ENCODE measurements around the gene TRAPPC5.

TRAPPC5 gene

DNA sequence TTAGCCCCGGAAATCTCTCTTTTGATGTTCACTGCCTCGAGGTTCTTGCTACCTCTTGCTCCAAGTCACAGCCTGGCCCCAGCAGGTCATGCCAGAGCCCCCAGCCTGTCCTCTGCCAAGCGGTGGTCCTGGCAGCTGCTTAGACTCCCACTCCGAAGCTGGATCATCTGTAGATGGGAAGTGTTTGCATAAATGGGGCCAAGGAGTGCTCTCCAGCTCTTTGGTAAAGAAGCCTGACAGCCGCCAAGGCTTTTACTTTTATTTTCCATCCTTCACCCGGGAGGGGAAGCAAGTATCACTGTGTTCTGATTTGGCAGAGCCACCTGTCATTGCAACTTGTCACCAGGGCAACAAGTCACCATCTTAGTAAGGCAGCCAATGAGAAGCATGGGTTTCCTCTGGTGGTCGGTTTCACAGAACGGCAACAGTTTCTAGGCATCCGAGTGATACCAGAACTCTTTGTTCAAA lies 22.4 kb upstream of the TRAPPC5 start:
- Histone ChIP-seq H3K36me3 (ENCODE audit: control insufficient read depth in 5 of 5, insufficient read depth in 5 of 5, low read length in 5 of 5) (no peaks in the 10 kb centered on the region), H3K27ac (ENCODE audit: low read depth, low read length) (no peak overlapping the region), H3K27me3 (ENCODE audit: control insufficient read depth in 5 of 5, insufficient read depth in 4 of 5, low read length in 5 of 5) (peaks cover 0 to 4% (median 0%) of the 10 kb centered on the region in 5 donors), H3K4me1 (ENCODE audit: control insufficient read depth in 5 of 5, insufficient read depth in 5 of 5, low read length in 5 of 5) (peaks cover 0 to 5% (median 0%) of the 10 kb centered on the region in 5 donors), H3K9ac (ENCODE audit: low read length in 5 of 5) (no peak overlapping the region), H3K4me3 (ENCODE audit: low read depth in 1 of 5, low read length in 5 of 5) (no peak overlapping the region), H3K9me3 (ENCODE audit: control insufficient read depth in 5 of 5, low read length in 5 of 5) (no peaks in the 10 kb centered on the region)

DNA sequence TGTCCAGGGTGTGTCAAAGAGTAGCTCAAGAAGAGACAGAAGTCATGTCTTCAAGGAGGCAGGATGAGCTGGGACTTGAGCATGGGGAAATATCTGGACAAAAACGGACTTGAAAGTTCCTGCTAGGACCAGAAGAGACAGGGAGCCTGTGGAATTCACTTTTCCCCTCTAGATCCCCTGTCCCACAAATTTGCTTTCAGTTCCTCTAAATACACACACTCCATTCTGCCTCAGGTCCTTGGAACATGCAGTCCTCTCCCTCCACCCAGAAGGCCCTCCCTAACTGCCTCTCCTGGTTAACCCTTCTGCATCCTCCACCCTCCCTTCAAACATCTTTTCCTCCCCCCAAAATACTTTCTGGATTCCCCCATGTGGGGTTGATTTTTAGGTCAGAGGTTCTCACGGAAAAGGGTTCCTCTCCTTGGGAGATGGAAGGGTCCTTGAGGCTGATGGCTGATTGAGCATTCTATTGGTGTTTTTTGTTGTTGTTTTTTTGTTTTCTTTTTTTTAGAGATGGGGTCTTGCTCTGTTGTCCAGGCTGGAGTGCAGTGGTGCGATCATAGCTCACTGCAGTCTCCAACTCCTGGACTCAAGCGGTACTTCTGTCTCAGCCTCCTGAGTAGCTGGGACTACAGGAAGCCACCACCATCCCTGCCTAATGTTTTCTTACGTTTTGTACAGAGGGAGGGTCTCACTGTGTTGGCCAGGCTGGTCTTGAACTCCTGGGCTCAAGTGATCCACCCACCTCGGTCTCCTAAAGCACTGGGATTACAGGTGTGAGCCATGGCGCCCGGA lies 18.7 kb upstream of the TRAPPC5 start:
- H3K9me3 ChIP-seq (ENCODE audit: control insufficient read depth in 5 of 5, low read length in 5 of 5), result no peaks in the 10 kb centered on the region
- no peak overlapping the region for H3K9ac ChIP-seq (ENCODE audit: low read length in 5 of 5)
- peaks cover 0 to 7% (median 0%) of the 10 kb centered on the region in 5 donors for H3K27me3 ChIP-seq (ENCODE audit: control insufficient read depth in 5 of 5, insufficient read depth in 4 of 5, low read length in 5 of 5)
- H3K27ac ChIP-seq (ENCODE audit: low read depth, low read length), result no peak overlapping the region
- peaks cover 0 to 5% (median 0%) of the 10 kb centered on the region in 5 donors for H3K4me1 ChIP-seq (ENCODE audit: control insufficient read depth in 5 of 5, insufficient read depth in 5 of 5, low read length in 5 of 5)
- no peak overlapping the region for H3K4me3 ChIP-seq (ENCODE audit: low read depth in 1 of 5, low read length in 5 of 5)
- no peaks in the 10 kb centered on the region for H3K36me3 ChIP-seq (ENCODE audit: control insufficient read depth in 5 of 5, insufficient read depth in 5 of 5, low read length in 5 of 5)

DNA sequence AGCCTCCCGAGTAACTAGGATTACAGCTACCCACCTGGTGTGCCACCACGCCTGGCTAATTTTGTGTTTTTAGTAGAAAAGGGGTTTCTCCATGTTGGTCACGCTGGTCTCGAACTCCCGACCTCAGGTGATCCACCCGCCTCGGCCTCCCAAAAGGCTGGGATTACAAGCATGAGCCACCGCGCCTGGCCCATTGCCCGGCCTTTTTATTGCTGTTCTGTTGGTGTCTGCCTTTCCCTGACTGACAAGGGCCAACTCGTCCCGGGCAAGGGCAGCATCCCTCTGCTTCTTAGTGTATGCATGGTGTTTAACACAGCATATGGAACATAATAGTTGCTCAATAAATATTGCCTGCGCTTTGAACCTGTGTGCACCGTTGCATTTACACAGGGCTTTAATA lies 18.0 kb upstream of the TRAPPC5 start:
- no peaks in the 10 kb centered on the region for H3K9me3 ChIP-seq (ENCODE audit: control insufficient read depth in 5 of 5, low read length in 5 of 5)

GRCh38 chr19:7663706-7664105 lies 16.9 kb upstream of the TRAPPC5 start:
- no peaks in the 10 kb centered on the region for H3K9me3 ChIP-seq (ENCODE audit: control insufficient read depth in 5 of 5, low read length in 5 of 5)
- H3K36me3 ChIP-seq (ENCODE audit: control insufficient read depth in 5 of 5, insufficient read depth in 5 of 5, low read length in 5 of 5), result no peaks in the 10 kb centered on the region
- peaks cover 0 to 7% (median 0%) of the 10 kb centered on the region in 5 donors for H3K27me3 ChIP-seq (ENCODE audit: control insufficient read depth in 5 of 5, insufficient read depth in 4 of 5, low read length in 5 of 5)
- H3K27ac ChIP-seq (ENCODE audit: low read depth, low read length), result no peak overlapping the region
- H3K4me3 ChIP-seq (ENCODE audit: low read depth in 1 of 5, low read length in 5 of 5), result no peak overlapping the region
- H3K4me1 ChIP-seq (ENCODE audit: control insufficient read depth in 5 of 5, insufficient read depth in 5 of 5, low read length in 5 of 5), result no peaks in the 10 kb centered on the region
- no peak overlapping the region for H3K9ac ChIP-seq (ENCODE audit: low read length in 5 of 5)

More for the DNA sequence above, 18.0 kb upstream of the TRAPPC5 start:
- Histone ChIP-seq H3K36me3 (ENCODE audit: control insufficient read depth in 5 of 5, insufficient read depth in 5 of 5, low read length in 5 of 5) (no peaks in the 10 kb centered on the region), H3K9ac (ENCODE audit: low read length in 5 of 5) (no peak overlapping the region), H3K4me3 (ENCODE audit: low read depth in 1 of 5, low read length in 5 of 5) (no peak overlapping the region), H3K27ac (ENCODE audit: low read depth, low read length) (no peak overlapping the region), H3K27me3 (ENCODE audit: control insufficient read depth in 5 of 5, insufficient read depth in 4 of 5, low read length in 5 of 5) (peaks cover 0 to 7% (median 0%) of the 10 kb centered on the region in 5 donors), H3K4me1 (ENCODE audit: control insufficient read depth in 5 of 5, insufficient read depth in 5 of 5, low read length in 5 of 5) (peaks cover 0 to 5% (median 0%) of the 10 kb centered on the region in 5 donors)

DNA sequence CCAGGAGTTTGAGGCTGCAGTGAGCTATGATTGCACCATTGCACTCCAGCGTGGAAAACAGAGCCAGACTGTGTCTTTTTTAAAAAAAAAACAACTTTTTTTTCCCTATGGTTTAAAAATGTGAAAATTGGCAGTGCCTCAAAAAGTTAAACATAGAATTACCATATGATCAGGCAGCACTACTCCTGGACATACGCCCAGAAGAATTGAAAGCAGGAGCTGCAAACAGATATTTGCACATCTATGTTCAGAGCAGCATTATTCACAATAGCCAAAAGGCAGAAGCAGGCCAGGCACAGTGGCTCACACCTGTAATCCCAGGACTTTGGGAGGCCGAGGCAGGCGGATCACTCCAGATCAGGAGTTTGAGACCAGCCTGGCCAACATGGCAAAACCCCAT lies 15.6 kb upstream of the TRAPPC5 start:
- Histone ChIP-seq H3K27ac (ENCODE audit: low read depth, low read length) (no peak overlapping the region), H3K36me3 (ENCODE audit: control insufficient read depth in 5 of 5, insufficient read depth in 5 of 5, low read length in 5 of 5) (no peaks in the 10 kb centered on the region)

GRCh38 chr19:7668842-7669241 lies 11.8 kb upstream of the TRAPPC5 start, which contains the start of gene RETN:
RETN (plus strand) TSS chr19:7669049; CDS start chr19:7669327, 278 bp downstream.
- no peak within 1 kb of the TSS for H3K9ac ChIP-seq (ENCODE audit: low read length in 5 of 5)
- peaks cover 4 to 27% (median 20%) of the 10 kb centered on the region in 5 donors for H3K27me3 ChIP-seq (ENCODE audit: control insufficient read depth in 5 of 5, insufficient read depth in 4 of 5, low read length in 5 of 5)
- peaks cover 0 to 3% (median 0%) of the 10 kb centered on the region in 5 donors for H3K4me1 ChIP-seq (ENCODE audit: control insufficient read depth in 5 of 5, insufficient read depth in 5 of 5, low read length in 5 of 5)
- H3K36me3 ChIP-seq (ENCODE audit: control insufficient read depth in 5 of 5, insufficient read depth in 5 of 5, low read length in 5 of 5), result no peaks in the 10 kb centered on the region
- peaks cover 0 to 5% (median 2%) of the 10 kb centered on the region in 5 donors for H3K9me3 ChIP-seq (ENCODE audit: control insufficient read depth in 5 of 5, low read length in 5 of 5)
- no peak within 1 kb of the TSS for H3K4me3 ChIP-seq (ENCODE audit: low read depth in 1 of 5, low read length in 5 of 5)
- no peak within 1 kb of the TSS for H3K27ac ChIP-seq (ENCODE audit: low read depth, low read length)

More for the DNA sequence above, 15.6 kb upstream of the TRAPPC5 start:
- peaks cover 0 to under 1% (median 0%) of the 10 kb centered on the region in 5 donors for H3K4me1 ChIP-seq (ENCODE audit: control insufficient read depth in 5 of 5, insufficient read depth in 5 of 5, low read length in 5 of 5)
- no peaks in the 10 kb centered on the region for H3K9me3 ChIP-seq (ENCODE audit: control insufficient read depth in 5 of 5, low read length in 5 of 5)
- no peak overlapping the region for H3K9ac ChIP-seq (ENCODE audit: low read length in 5 of 5)
- no peak overlapping the region for H3K4me3 ChIP-seq (ENCODE audit: low read depth in 1 of 5, low read length in 5 of 5)
- H3K27me3 ChIP-seq (ENCODE audit: control insufficient read depth in 5 of 5, insufficient read depth in 4 of 5, low read length in 5 of 5), result peaks cover 0 to 16% (median 6%) of the 10 kb centered on the region in 5 donors

- no peak overlapping the region for H3K4me3 ChIP-seq (ENCODE audit: low read depth in 1 of 5, low read length in 5 of 5)
- no peak overlapping the region for H3K9ac ChIP-seq (ENCODE audit: low read length in 5 of 5)
- H3K27ac ChIP-seq (ENCODE audit: low read depth, low read length), result no peak overlapping the region
- H3K27me3 ChIP-seq (ENCODE audit: control insufficient read depth in 5 of 5, insufficient read depth in 4 of 5, low read length in 5 of 5), result peaks cover 4 to 23% (median 20%) of the 10 kb centered on the region in 5 donors
- no peaks in the 10 kb centered on the region for H3K36me3 ChIP-seq (ENCODE audit: control insufficient read depth in 5 of 5, insufficient read depth in 5 of 5, low read length in 5 of 5)
- H3K9me3 ChIP-seq (ENCODE audit: control insufficient read depth in 5 of 5, low read length in 5 of 5), result peaks cover 0 to 7% (median 5%) of the 10 kb centered on the region in 5 donors
- peaks cover 0 to 5% (median 0%) of the 10 kb centered on the region in 5 donors for H3K4me1 ChIP-seq (ENCODE audit: control insufficient read depth in 5 of 5, insufficient read depth in 5 of 5, low read length in 5 of 5)
Measured at GRCh38 chr19:7669641-7670040, 11.0 kb upstream of the TRAPPC5 start.

- Histone ChIP-seq H3K4me3 (ENCODE audit: low read depth in 1 of 5, low read length in 5 of 5) (peak overlapping the region in 1 of 5 donors; percentile 32), H3K9ac (ENCODE audit: low read length in 5 of 5) (no peak overlapping the region), H3K27me3 (ENCODE audit: control insufficient read depth in 5 of 5, insufficient read depth in 4 of 5, low read length in 5 of 5) (peaks cover 4 to 23% (median 20%) of the 10 kb centered on the region in 5 donors)
Measured at GRCh38 chr19:7670150-7670783, 10.4 kb upstream of the TRAPPC5 start.

DNA sequence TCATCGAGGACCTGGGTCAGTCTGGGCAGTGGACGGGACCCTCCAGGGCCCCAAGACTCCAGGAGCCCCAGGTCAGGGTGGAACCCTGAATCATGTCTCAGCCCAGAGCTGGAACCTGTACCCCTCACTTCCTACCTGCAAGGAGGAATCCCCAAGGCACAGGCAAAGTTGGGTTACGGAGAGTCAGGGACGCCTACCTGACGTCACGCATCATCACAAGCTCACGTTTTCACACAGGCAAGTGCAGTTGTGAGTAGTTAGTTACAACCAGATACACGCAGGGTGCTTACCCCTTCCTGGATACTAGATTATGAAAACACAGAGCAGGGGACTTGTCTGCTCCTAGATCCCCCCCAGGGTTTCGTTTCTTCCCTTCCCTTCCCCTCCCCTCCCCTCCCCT lies 9.8 kb upstream of the TRAPPC5 start:
- no peaks in the 10 kb centered on the region for H3K36me3 ChIP-seq (ENCODE audit: control insufficient read depth in 5 of 5, insufficient read depth in 5 of 5, low read length in 5 of 5)
- peaks cover 0 to 7% (median 5%) of the 10 kb centered on the region in 5 donors for H3K9me3 ChIP-seq (ENCODE audit: control insufficient read depth in 5 of 5, low read length in 5 of 5)
- peaks cover 4 to 23% (median 20%) of the 10 kb centered on the region in 5 donors for H3K27me3 ChIP-seq (ENCODE audit: control insufficient read depth in 5 of 5, insufficient read depth in 4 of 5, low read length in 5 of 5)
- H3K4me1 ChIP-seq (ENCODE audit: control insufficient read depth in 5 of 5, insufficient read depth in 5 of 5, low read length in 5 of 5), result peaks cover 0 to 5% (median 0%) of the 10 kb centered on the region in 5 donors
- H3K9ac ChIP-seq (ENCODE audit: low read length in 5 of 5), result no peak overlapping the region
- no peak overlapping the region for H3K27ac ChIP-seq (ENCODE audit: low read depth, low read length)
- no peak overlapping the region for H3K4me3 ChIP-seq (ENCODE audit: low read depth in 1 of 5, low read length in 5 of 5)

More at GRCh38 chr19:7670150-7670783, 10.4 kb upstream of the TRAPPC5 start:
- no peaks in the 10 kb centered on the region for H3K36me3 ChIP-seq (ENCODE audit: control insufficient read depth in 5 of 5, insufficient read depth in 5 of 5, low read length in 5 of 5)
- peaks cover 0 to 7% (median 5%) of the 10 kb centered on the region in 5 donors for H3K9me3 ChIP-seq (ENCODE audit: control insufficient read depth in 5 of 5, low read length in 5 of 5)
- peaks cover 0 to 5% (median 0%) of the 10 kb centered on the region in 5 donors for H3K4me1 ChIP-seq (ENCODE audit: control insufficient read depth in 5 of 5, insufficient read depth in 5 of 5, low read length in 5 of 5)
- H3K27ac ChIP-seq (ENCODE audit: low read depth, low read length), result no peak overlapping the region

GRCh38 chr19:7672522-7672921 lies 8.1 kb upstream of the TRAPPC5 start:
- Histone ChIP-seq H3K27ac (ENCODE audit: low read depth, low read length) (no peak overlapping the region), H3K36me3 (ENCODE audit: control insufficient read depth in 5 of 5, insufficient read depth in 5 of 5, low read length in 5 of 5) (no peaks in the 10 kb centered on the region), H3K9me3 (ENCODE audit: control insufficient read depth in 5 of 5, low read length in 5 of 5) (peaks cover 0 to 7% (median 5%) of the 10 kb centered on the region in 5 donors), H3K9ac (ENCODE audit: low read length in 5 of 5) (no peak overlapping the region), H3K27me3 (ENCODE audit: control insufficient read depth in 5 of 5, insufficient read depth in 4 of 5, low read length in 5 of 5) (peaks cover 4 to 30% (median 23%) of the 10 kb centered on the region in 5 donors), H3K4me3 (ENCODE audit: low read depth in 1 of 5, low read length in 5 of 5) (no peak overlapping the region), H3K4me1 (ENCODE audit: control insufficient read depth in 5 of 5, insufficient read depth in 5 of 5, low read length in 5 of 5) (peaks cover 0 to 9% (median 0%) of the 10 kb centered on the region in 5 donors)
